ENCODE data around the gene PALS1. TPM values are rescaled to one million over a fixed set of nuclear protein-coding genes. Genes with fewer than 3 reads are reported as not detected.

PALS1 gene
- total and polyA plus RNA-seq, 2 of the 8 experiments (the other 6 are each of a cell fraction or from before 2014, with no cell fraction given), result 6.7 to 25.1 TPM

DNA sequence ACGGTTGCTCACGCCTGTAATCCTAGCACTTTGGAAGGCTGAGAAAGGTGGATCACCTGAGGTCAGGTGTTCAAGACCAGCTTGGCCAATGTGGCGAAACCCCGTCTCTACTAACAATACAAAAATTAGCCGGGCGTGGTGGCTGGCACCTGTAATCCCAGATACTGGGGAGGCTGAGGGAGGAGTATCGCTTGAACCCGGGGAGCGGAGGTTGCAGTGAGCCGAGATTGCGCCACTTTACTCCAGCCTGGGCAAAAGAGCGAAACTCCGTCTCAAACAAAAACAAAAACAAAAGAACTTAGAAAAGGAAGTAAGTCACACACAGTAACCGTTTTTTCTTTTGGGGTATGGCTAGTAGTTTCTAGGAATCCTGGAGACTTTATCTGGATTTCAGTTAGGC, 1.7 kb upstream of the PALS1 start (continued):
- TF ChIP-seq YY1 (IDR thresholded peaks at IDR 0.05; ENCODE audit: low read depth, low read length) (no peak), SRF (IDR thresholded peaks at IDR 0.05; ENCODE audit: low read depth, low read length) (no peak), RNF2 (IDR thresholded peaks at IDR 0.05; ENCODE audit: borderline replicate concordance, low read depth, low read length, missing control alignments, poor library complexity, severe bottlenecking) (no peak), TAF1 (IDR thresholded peaks at IDR 0.05; ENCODE audit: low read depth, low read length) (no peak)
- TF ChIP-seq, protein P1, sequence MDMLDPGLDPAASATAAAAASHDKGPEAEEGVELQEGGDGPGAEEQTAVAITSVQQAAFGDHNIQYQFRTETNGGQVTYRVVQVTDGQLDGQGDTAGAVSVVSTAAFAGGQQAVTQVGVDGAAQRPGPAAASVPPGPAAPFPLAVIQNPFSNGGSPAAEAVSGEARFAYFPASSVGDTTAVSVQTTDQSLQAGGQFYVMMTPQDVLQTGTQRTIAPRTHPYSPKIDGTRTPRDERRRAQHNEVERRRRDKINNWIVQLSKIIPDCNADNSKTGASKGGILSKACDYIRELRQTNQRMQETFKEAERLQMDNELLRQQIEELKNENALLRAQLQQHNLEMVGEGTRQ (IDR thresholded peaks at IDR 0.05; ENCODE audit: low read length), result no peak
